Right atrium auricular region (tissue), 2 donors: ENCODE data around the gene ENO3. TPM values are rescaled to one million over a fixed set of nuclear protein-coding genes. Genes with fewer than 3 reads are reported as not detected.

Experiments
- DNase-seq: peaks from one replicate; pipeline ENCODE4 v3.0.0-alpha.2; 2019; ENCODE audit warnings: low spot score
- H3K27ac ChIP-seq, 2 donors: fragments of 200-600 bp; sonication (generic); 1 replicate in 1 of 2; 2 replicates in 1 of 2; pipeline ENCODE4 v1.5.1; 2016 to 2019
- H3K27me3 ChIP-seq, 2 donors: fragments of 200-600 bp; sonication (generic); one replicate each; pipeline versions ENCODE4 v1.5.1 to v1.6.0; 2017 to 2019
- H3K36me3 ChIP-seq: fragments of 200-600 bp; sonication (generic); one replicate; pipeline ENCODE4 v1.5.1; 2016
- H3K4me1 ChIP-seq, 2 donors: fragments of 200-600 bp; sonication (generic); one replicate each; pipeline versions ENCODE4 v1.5.1 to v1.6.0; 2017 to 2019
- H3K4me3 ChIP-seq, 2 donors: fragments of 200-600 bp; sonication (generic); 1 replicate in 1 of 2; 2 replicates in 1 of 2; pipeline ENCODE4 v1.5.1; 2017 to 2019; ENCODE audit warnings: mild to moderate bottlenecking in 1 of 2, moderate library complexity in 1 of 2
- H3K9me3 ChIP-seq, 2 donors: fragments of 200-600 bp; sonication (generic); one replicate each; pipeline ENCODE4 v1.5.1; 2019
- CTCF ChIP-seq, 2 donors: fragments of 200-600 bp; sonication (generic); IDR thresholded peaks; one replicate each; pipeline ENCODE4 v1.5.1; 2019; ENCODE audit warnings: antibody characterized with exemption in 2 of 2
- total RNA-seq, 2 donors: library from RNA; depleted of rRNA; stranded (reverse); fragments of >200 nt; gene quantifications; one replicate each; pipeline ENCODE4 v1.1.0, GENCODE V29; 2016

The ENO3 gene
- total RNA-seq, 2 donors from 2014 or later, result 235 to 563 TPM

GRCh38 chr17:4967539-4968485 lies 16.9 kb downstream of the ENO3 start, which contains the start of gene SPAG7:
SPAG7 (minus strand) TSS chr17:4967817; CDS start chr17:4967804, 13 bp downstream.
- peaks cover 25% of the 10 kb centered on the region for H3K36me3 ChIP-seq
- DNase-seq, result peak; percentile 97
- H3K9me3 ChIP-seq, result no peaks in the 10 kb centered on the region
- peak within 1 kb of the TSS; percentile 69 to 75 for H3K4me3 ChIP-seq
- no peak for TF ChIP-seq CTCF (IDR thresholded peaks at IDR 0.05)
- H3K27me3 ChIP-seq, result no peaks in the 10 kb centered on the region
- peak within 1 kb of the TSS; percentile 95 to 97 for H3K27ac ChIP-seq
- peaks cover 0 to 44% of the 10 kb centered on the region in 2 donors for H3K4me1 ChIP-seq

GRCh38 chr17:4968486-4969046 lies 17.6 kb downstream of the ENO3 start:
- peak overlapping the region; percentile 95 to 97 for H3K27ac ChIP-seq
- TF ChIP-seq CTCF (IDR thresholded peaks at IDR 0.05), result no peak
- H3K4me1 ChIP-seq, result peaks cover 0 to 51% of the 10 kb centered on the region in 2 donors
- no peaks in the 10 kb centered on the region for H3K27me3 ChIP-seq
- H3K9me3 ChIP-seq, result no peaks in the 10 kb centered on the region
- H3K36me3 ChIP-seq, result peaks cover 32% of the 10 kb centered on the region
- DNase-seq, result no peak
- peak overlapping the region; percentile 69 to 75 for H3K4me3 ChIP-seq

DNA sequence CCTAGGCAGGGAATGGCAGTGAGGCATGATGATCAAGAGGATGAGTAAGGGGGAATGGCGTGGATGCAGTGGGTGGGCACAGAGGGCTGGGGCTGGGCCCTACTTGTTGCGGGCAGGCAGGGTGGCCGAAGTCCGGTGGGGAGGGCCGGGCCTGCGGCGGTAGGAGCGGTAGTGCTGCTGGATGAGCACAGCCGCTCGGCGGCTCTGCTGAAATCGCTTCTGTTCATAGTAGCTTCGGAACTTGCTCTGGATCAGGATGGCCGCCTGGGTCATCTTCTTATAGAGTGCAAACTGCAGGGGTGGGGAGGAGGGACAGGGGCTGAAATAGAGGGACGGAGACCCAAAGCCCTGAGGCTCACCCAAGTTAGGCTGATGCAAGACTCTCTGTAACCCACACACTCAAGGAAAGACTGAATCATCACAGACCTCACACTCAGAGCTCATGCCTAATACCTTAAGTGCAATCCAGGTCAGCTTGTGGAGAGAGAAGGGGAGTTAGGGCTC lies 18.2 kb downstream of the ENO3 start:
- Histone ChIP-seq H3K27ac (peak overlapping the region; percentile 95 to 97), H3K36me3 (peaks cover 38% of the 10 kb centered on the region), H3K27me3 (no peaks in the 10 kb centered on the region), H3K4me3 (peak overlapping the region in 1 of 2 donors; percentile 69), H3K4me1 (peaks cover 0 to 56% of the 10 kb centered on the region in 2 donors), H3K9me3 (no peaks in the 10 kb centered on the region)
- no peak for TF ChIP-seq CTCF (IDR thresholded peaks at IDR 0.05)
- DNase-seq, result no peak

- Histone ChIP-seq H3K4me1 (peaks cover 0 to 61% of the 10 kb centered on the region in 2 donors), H3K4me3 (no peak overlapping the region), H3K27me3 (no peaks in the 10 kb centered on the region), H3K36me3 (peaks cover 41% of the 10 kb centered on the region), H3K9me3 (no peaks in the 10 kb centered on the region), H3K27ac (peak overlapping the region; percentile 95 to 97)
- no peak for DNase-seq
- TF ChIP-seq CTCF (IDR thresholded peaks at IDR 0.05), result no peak
These were observed 18.7 kb downstream of the ENO3 start for GRCh38 chr17:4969551-4970173.

DNA sequence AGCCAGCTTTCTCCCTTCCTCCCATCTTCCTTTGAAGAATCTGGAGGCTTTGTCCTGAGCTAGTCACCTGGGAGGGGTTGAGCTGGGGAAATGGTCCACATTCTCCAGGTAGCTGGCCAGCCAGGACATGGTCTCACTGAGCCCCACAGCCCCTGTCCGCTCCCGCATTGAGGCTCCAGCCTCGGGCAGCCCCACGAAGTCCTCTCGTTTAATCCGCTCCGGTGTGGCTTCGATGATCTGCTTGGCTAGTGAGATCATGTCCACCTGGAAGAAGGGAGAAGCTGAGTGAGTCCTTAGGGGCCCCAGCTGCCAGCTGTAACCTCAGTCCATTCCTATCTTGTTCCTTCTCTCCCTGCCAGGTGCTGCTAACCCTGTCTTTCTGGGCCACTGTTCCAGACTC lies 19.4 kb downstream of the ENO3 start:
- Histone ChIP-seq H3K4me1 (peaks cover 0 to 60% of the 10 kb centered on the region in 2 donors), H3K36me3 (peaks cover 41% of the 10 kb centered on the region), H3K27me3 (no peaks in the 10 kb centered on the region), H3K9me3 (no peaks in the 10 kb centered on the region), H3K4me3 (no peak overlapping the region), H3K27ac (peak overlapping the region in 1 of 2 donors; percentile 97)
- no peak for DNase-seq
- no peak for TF ChIP-seq CTCF (IDR thresholded peaks at IDR 0.05)
